Naive thymus-derived CD4-positive, alpha-beta T cell (primary cell): ENCODE results near the gene RASD2. TPM values are rescaled to one million over a fixed set of nuclear protein-coding genes. Genes with fewer than 3 reads are reported as not detected.
A peak's percentile ranks its signal among the peaks of the same experiment; 100 is the strongest.

ENCODE experiments used
- ATAC-seq: fragments of 150-1000 bp; cut with Tn5 transposase; 2 replicates; pipeline ENCODE4 v1.10.0; 2021; ENCODE audit warnings: mild to moderate bottlenecking, moderate library complexity
- CTCF ChIA-PET: fragments of 350-600 bp; sonication (Branson Sonifier 250); formaldehyde crosslinking; loops from one replicate; lab custom pipeline; 2021; ENCODE audit warnings: antibody characterized with exemption; lab: Charles Lee
- POLR2A ChIA-PET: fragments of 350-600 bp; sonication (Branson Sonifier 250); formaldehyde crosslinking; loops from one replicate; lab custom pipeline; 2021; ENCODE audit warnings: antibody characterized with exemption, inconsistent platforms; lab: Charles Lee
- DNase-seq, 9 donors: peaks; one replicate each; pipeline versions ENCODE4 v3.0.0 to v3.0.0-alpha.2; 2020 to 2022; ENCODE audit warnings: mixed read lengths in 1 of 9
- H3K27ac ChIP-seq: one replicate; pipeline ENCODE4 v1.7.0; 2013; ENCODE audit warnings: mild to moderate bottlenecking, low read depth, low read length, moderate library complexity
- H3K27me3 ChIP-seq, 2 donors: one replicate each; pipeline ENCODE4 v1.7.0; 2013; ENCODE audit warnings: low read length in 2 of 2, mild to moderate bottlenecking in 2 of 2, moderate library complexity in 2 of 2; ENCODE audit not compliant: control insufficient read depth in 2 of 2, insufficient read depth in 2 of 2
- H3K36me3 ChIP-seq, 3 experiments: 1 replicate in 2 of 3; 2 replicates in 1 of 3; pipeline ENCODE4 v1.7.0; 2013; ENCODE audit warnings: low read length in 3 of 3, mild to moderate bottlenecking in 3 of 3, moderate library complexity in 1 of 3; ENCODE audit not compliant: insufficient read depth in 3 of 3, control insufficient read depth in 2 of 3
- H3K4me1 ChIP-seq, 2 donors: one replicate each; pipeline ENCODE4 v1.7.0; 2013; ENCODE audit warnings: low read length in 2 of 2, mild to moderate bottlenecking in 2 of 2, moderate library complexity in 1 of 2; ENCODE audit not compliant: control insufficient read depth in 2 of 2, insufficient read depth in 2 of 2
- H3K4me3 ChIP-seq: 2 replicates; pipeline ENCODE4 v1.7.0; 2013; ENCODE audit warnings: mild to moderate bottlenecking, low read length
- H3K9me3 ChIP-seq, 3 experiments: 1 replicate in 2 of 3; 2 replicates in 1 of 3; pipeline ENCODE4 v1.7.0; 2013; ENCODE audit warnings: low read length in 3 of 3; ENCODE audit not compliant: control insufficient read depth in 2 of 3
- H3K27ac Mint-ChIP-seq, 9 donors: one replicate each; pipeline ENCODE4 v1.8.0; 2020 to 2022; ENCODE audit warnings: mixed read lengths in 9 of 9, mild to moderate bottlenecking in 8 of 9, moderate library complexity in 5 of 9, inconsistent platforms in 2 of 9
- H3K27me3 Mint-ChIP-seq, 5 donors: one replicate each; pipeline ENCODE4 v1.8.0; 2021 to 2022; ENCODE audit warnings: mixed read lengths in 5 of 5, mild to moderate bottlenecking in 1 of 5
- H3K36me3 Mint-ChIP-seq, 5 donors: one replicate each; pipeline ENCODE4 v1.8.0; 2020 to 2022; ENCODE audit warnings: mixed read lengths in 5 of 5, mild to moderate bottlenecking in 3 of 5, inconsistent platforms in 1 of 5
- H3K4me1 Mint-ChIP-seq, 7 donors: one replicate each; pipeline ENCODE4 v1.8.0; 2020 to 2022; ENCODE audit warnings: mixed read lengths in 7 of 7, mild to moderate bottlenecking in 3 of 7, inconsistent platforms in 1 of 7
- H3K4me3 Mint-ChIP-seq, 10 donors: one replicate each; pipeline ENCODE4 v1.8.0; 2020 to 2022; ENCODE audit warnings: mild to moderate bottlenecking in 10 of 10, mixed read lengths in 10 of 10, moderate library complexity in 6 of 10, inconsistent platforms in 2 of 10
- H3K9me3 Mint-ChIP-seq, 11 donors: one replicate each; pipeline ENCODE4 v1.8.0; 2020 to 2022; ENCODE audit warnings: mixed read lengths in 11 of 11, mild to moderate bottlenecking in 4 of 11, inconsistent platforms in 1 of 11, moderate library complexity in 1 of 11
- intact Hi-C, 2 donors: fragments of 100-400 bp; cut with micrococcal nuclease; formaldehyde crosslinking; loops; one replicate each; pipeline ENCODE4 v1.15.1; 2023
- polyA plus RNA-seq, 2 donors: library from polyadenylated mRNA; unstranded; fragments of 300-500 nt; fragmentation: Illumina TruSeq; gene quantifications; one replicate each; pipeline ENCODE4 v1.2.3, GENCODE V29; 2021
- total RNA-seq, 6 experiments: library from RNA in 5 of 6; stranded (reverse) in 5 of 6; gene quantifications; 1 replicate in 5 of 6; 2 replicates in 1 of 6; pipeline ENCODE4 v1.2.3 and lab custom pipeline; 2021 to 2026

RASD2 gene
- total and polyA plus RNA-seq, 7 experiments from 2014 or later = 0.05 to 1.4 (median 0.24) TPM; not detected in 4

GRCh38 chr22:35577799-35578659 lies 37.4 kb downstream of the RASD2 start:
- no peaks in the 10 kb centered on the region for H3K36me3 Mint-ChIP-seq
- Histone ChIP-seq H3K4me3 (no peak overlapping the region), H3K27me3 (no peaks in the 10 kb centered on the region), H3K36me3 (no peaks in the 10 kb centered on the region), H3K27ac (no peak overlapping the region), H3K4me1 (no peaks in the 10 kb centered on the region), H3K9me3 (no peaks in the 10 kb centered on the region)
- DNase-seq (no peak), ATAC-seq (no peak)
- ChIA-PET POLR2A (interaction anchor here (1.0 kb wide), 1 partner anchor 70 kb away, joined by 3 read pairs; the partner anchor contains the start of gene APOL6), CTCF (no interaction called here)
- no peak overlapping the region for H3K27ac Mint-ChIP-seq
- H3K27me3 Mint-ChIP-seq = peaks cover 0 to 9% (median 0%) of the 10 kb centered on the region in 5 donors
- intact Hi-C loops = no loop called here
- H3K9me3 Mint-ChIP-seq = no peaks in the 10 kb centered on the region
- H3K4me1 Mint-ChIP-seq = peaks cover 0 to 5% (median 0%) of the 10 kb centered on the region in 7 donors
- H3K4me3 Mint-ChIP-seq = no peak overlapping the region

- H3K4me3 Mint-ChIP-seq = no peak overlapping the region
- H3K36me3 Mint-ChIP-seq = no peaks in the 10 kb centered on the region
- no peak overlapping the region for H3K27ac Mint-ChIP-seq
- ATAC-seq (no peak), DNase-seq (no peak)
- peaks cover 0 to 9% (median 4%) of the 10 kb centered on the region in 5 donors for H3K27me3 Mint-ChIP-seq
- Histone ChIP-seq H3K4me1 (no peaks in the 10 kb centered on the region), H3K4me3 (no peak overlapping the region), H3K36me3 (no peaks in the 10 kb centered on the region), H3K27me3 (no peaks in the 10 kb centered on the region), H3K27ac (no peak overlapping the region), H3K9me3 (no peaks in the 10 kb centered on the region)
- ChIA-PET CTCF (interaction anchor here (1.2 kb wide), 1 partner anchor 148 kb away, joined by 3 read pairs; no protein-coding TSS in a partner anchor), POLR2A (no interaction called here)
- intact Hi-C loops = no loop called here
- peaks cover 0 to 8% (median 0%) of the 10 kb centered on the region in 7 donors for H3K4me1 Mint-ChIP-seq
- H3K9me3 Mint-ChIP-seq = no peaks in the 10 kb centered on the region
Observed at GRCh38 chr22:35578836-35579575, 38.4 kb downstream of the RASD2 start.

- H3K4me1 Mint-ChIP-seq = peaks cover 0 to 8% (median 0%) of the 10 kb centered on the region in 7 donors
- Histone ChIP-seq H3K4me1 (no peaks in the 10 kb centered on the region), H3K4me3 (no peak overlapping the region), H3K9me3 (no peaks in the 10 kb centered on the region), H3K36me3 (no peaks in the 10 kb centered on the region), H3K27me3 (no peaks in the 10 kb centered on the region), H3K27ac (no peak overlapping the region)
- CTCF ChIA-PET = interaction anchor here (0.6 to 2.3 kb wide), 4 partner anchors 40 to 229 kb away, joined by 3 to 8 read pairs (median 6); partner anchors contain the start of gene RASD2
- H3K27me3 Mint-ChIP-seq = peaks cover 0 to 7% (median 0%) of the 10 kb centered on the region in 5 donors
- no peak overlapping the region for H3K27ac Mint-ChIP-seq
- H3K4me3 Mint-ChIP-seq = no peak overlapping the region
- POLR2A ChIA-PET = no interaction called here
- intact Hi-C loops = no loop called here
- DNase-seq = no peak
- no peaks in the 10 kb centered on the region for H3K9me3 Mint-ChIP-seq
- ATAC-seq = no peak
- no peaks in the 10 kb centered on the region for H3K36me3 Mint-ChIP-seq
Observed at GRCh38 chr22:35580351-35581022, 39.9 kb downstream of the RASD2 start.

- Histone ChIP-seq H3K4me3 (no peak overlapping the region), H3K27ac (no peak overlapping the region), H3K4me1 (no peaks in the 10 kb centered on the region), H3K9me3 (no peaks in the 10 kb centered on the region), H3K36me3 (no peaks in the 10 kb centered on the region), H3K27me3 (no peaks in the 10 kb centered on the region)
- CTCF ChIA-PET = interaction anchor here (0.6 to 2.3 kb wide), 4 partner anchors 151 to 230 kb away, joined by 5 to 8 read pairs (median 5); no protein-coding TSS in a partner anchor
- H3K4me3 Mint-ChIP-seq = peak overlapping the region in 1 of 10 donors; percentile 15
- ATAC-seq (no peak), DNase-seq (no peak)
- POLR2A ChIA-PET = no interaction called here
- H3K36me3 Mint-ChIP-seq = no peaks in the 10 kb centered on the region
- no peaks in the 10 kb centered on the region for H3K9me3 Mint-ChIP-seq
- no peak overlapping the region for H3K27ac Mint-ChIP-seq
- intact Hi-C loops = no loop called here
- peaks cover 0 to 7% (median 0%) of the 10 kb centered on the region in 5 donors for H3K27me3 Mint-ChIP-seq
- H3K4me1 Mint-ChIP-seq = peaks cover 0 to 7% (median 0%) of the 10 kb centered on the region in 7 donors
Observed at GRCh38 chr22:35581023-35581413, 40.4 kb downstream of the RASD2 start.

GRCh38 chr22:35582218-35582860 lies 41.7 kb downstream of the RASD2 start:
- peaks cover 0 to 6% (median 0%) of the 10 kb centered on the region in 7 donors for H3K4me1 Mint-ChIP-seq
- H3K27ac Mint-ChIP-seq = no peak overlapping the region
- intact Hi-C loops = loop anchor here in 1 of 2 donors (2.0 kb wide), 1 partner anchor 542 kb away; no protein-coding TSS in a partner anchor
- Histone ChIP-seq H3K27me3 (no peaks in the 10 kb centered on the region), H3K4me3 (no peak overlapping the region), H3K9me3 (no peaks in the 10 kb centered on the region), H3K36me3 (no peaks in the 10 kb centered on the region), H3K4me1 (no peaks in the 10 kb centered on the region), H3K27ac (no peak overlapping the region)
- H3K9me3 Mint-ChIP-seq = no peaks in the 10 kb centered on the region
- no peak for ATAC-seq
- DNase-seq = no peak
- peaks cover 0 to 7% (median 0%) of the 10 kb centered on the region in 5 donors for H3K27me3 Mint-ChIP-seq
- CTCF ChIA-PET = interaction anchor here (0.6 to 2.3 kb wide), 9 partner anchors 10 to 308 kb away, joined by 3 to 8 read pairs (median 4); no protein-coding TSS in a partner anchor
- POLR2A ChIA-PET = no interaction called here
- H3K36me3 Mint-ChIP-seq = no peaks in the 10 kb centered on the region
- no peak overlapping the region for H3K4me3 Mint-ChIP-seq
